Mesodermal cell (in vitro differentiated cells): Measurements from ENCODE around the gene HIGD2B.
"Not testable (repeated sequence)": the region's sequence is repeated elsewhere in the genome, so short reads cannot be mapped to it uniquely, and the experiment has no call there.

ENCODE experiments used
- H3K27ac ChIP-seq: 2 replicates; pipeline ENCODE4 v1.7.0; 2013; ENCODE audit warnings: mild to moderate bottlenecking, low read depth, low read length, moderate library complexity; ENCODE audit not compliant: severe bottlenecking
- H3K36me3 ChIP-seq: 2 replicates; pipeline ENCODE4 v1.7.1; 2013; ENCODE audit warnings: mild to moderate bottlenecking, low read length, moderate library complexity; ENCODE audit not compliant: control insufficient read depth, insufficient read depth
- H3K4me1 ChIP-seq: one replicate; pipeline ENCODE4 v1.7.1; 2013; ENCODE audit warnings: mild to moderate bottlenecking, low read length; ENCODE audit not compliant: insufficient read depth, control insufficient read depth, poor library complexity, severe bottlenecking
- H3K4me3 ChIP-seq: 2 replicates; pipeline ENCODE4 v1.7.0; 2013; ENCODE audit warnings: low read length, control low read depth, mild to moderate bottlenecking; ENCODE audit not compliant: insufficient read depth, poor library complexity, severe bottlenecking; ENCODE audit errors: extremely low read depth
- H3K9me3 ChIP-seq: 2 replicates; pipeline ENCODE4 v1.7.1; 2013; ENCODE audit warnings: mild to moderate bottlenecking, low read length, moderate library complexity; ENCODE audit not compliant: control insufficient read depth
- WGBS, 2 experiments: methylation state at CpG; one replicate each; pipeline ENCODE4 v1.1.5; 2013; ENCODE audit warnings: missing lambda C conversion rate in 2 of 2; ENCODE audit not compliant: insufficient coverage in 2 of 2; 5-methylcytosine and 5-hydroxymethylcytosine counted together

Gene HIGD2B

GRCh38 chr15:72724028-72724427, 38.0 kb upstream of the HIGD2B start:
- no peak overlapping the region for H3K4me3 ChIP-seq
- WGBS, 2 experiments: 89% methylated on average over 1 of the region's 1 CpG; no CpG with 5 or more reads in 1 of the 2 experiments
- H3K27ac ChIP-seq: no peak overlapping the region
- no peaks in the 10 kb centered on the region for H3K4me1 ChIP-seq
- peaks cover 5% of the 10 kb centered on the region for H3K36me3 ChIP-seq
- H3K9me3 ChIP-seq: no peaks in the 10 kb centered on the region

DNA sequence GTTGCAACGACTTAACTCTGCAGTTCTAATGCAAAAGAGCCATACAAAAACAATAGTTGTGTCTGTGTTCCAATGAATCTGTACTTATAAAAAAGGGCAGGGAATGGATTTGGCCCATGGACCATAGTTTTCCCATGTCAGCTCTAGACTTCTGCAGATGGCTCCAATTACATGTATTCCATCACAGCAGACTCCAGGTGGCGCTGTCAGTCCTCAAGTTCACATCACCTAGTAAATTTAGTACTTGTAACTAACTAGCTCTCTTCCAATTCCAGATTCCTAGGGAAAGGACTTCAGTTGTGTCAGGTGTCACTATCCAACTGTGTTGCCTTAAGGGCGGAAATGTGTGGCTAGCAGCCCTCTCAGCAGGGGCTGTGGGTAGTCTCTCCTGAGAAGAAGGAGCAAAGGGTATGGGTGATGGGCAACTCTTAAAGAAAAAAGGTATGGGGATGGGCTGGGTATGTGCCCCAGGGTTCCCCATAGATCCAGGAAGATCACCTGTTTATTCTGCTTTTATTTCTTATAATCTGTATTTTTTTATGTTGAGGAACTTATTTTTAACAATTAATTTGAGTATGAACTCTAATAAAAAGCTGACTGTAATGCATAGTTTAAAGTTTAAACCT, 36.2 kb upstream of the HIGD2B start:
- Histone ChIP-seq H3K4me1 (no peaks in the 10 kb centered on the region), H3K4me3 (no peak overlapping the region), H3K36me3 (peaks cover 10% of the 10 kb centered on the region), H3K9me3 (no peaks in the 10 kb centered on the region), H3K27ac (no peak overlapping the region)
- WGBS, 2 experiments: 0 to 49% methylated on average over 1 to 2 of the region's 3 CpGs

- not testable (repeated sequence) for H3K4me3 ChIP-seq, H3K27ac ChIP-seq, H3K9me3 ChIP-seq, H3K4me1 ChIP-seq
- H3K36me3 ChIP-seq: peaks cover 13% of the 10 kb centered on the region
- 94 to 96% methylated on average over 5 to 6 of the region's 8 CpGs for WGBS, 2 experiments
These were observed 22.7 kb upstream of the HIGD2B start for GRCh38 chr15:72708551-72709303.

GRCh38 chr15:72706266-72706665, 20.3 kb upstream of the HIGD2B start:
- Histone ChIP-seq H3K27ac (no peak overlapping the region), H3K4me1 (no peaks in the 10 kb centered on the region), H3K9me3 (no peaks in the 10 kb centered on the region), H3K36me3 (no peaks in the 10 kb centered on the region), H3K4me3 (no peak overlapping the region)
- 92 to 100% methylated on average over 4 to 6 of the region's 11 CpGs for WGBS, 2 experiments

DNA sequence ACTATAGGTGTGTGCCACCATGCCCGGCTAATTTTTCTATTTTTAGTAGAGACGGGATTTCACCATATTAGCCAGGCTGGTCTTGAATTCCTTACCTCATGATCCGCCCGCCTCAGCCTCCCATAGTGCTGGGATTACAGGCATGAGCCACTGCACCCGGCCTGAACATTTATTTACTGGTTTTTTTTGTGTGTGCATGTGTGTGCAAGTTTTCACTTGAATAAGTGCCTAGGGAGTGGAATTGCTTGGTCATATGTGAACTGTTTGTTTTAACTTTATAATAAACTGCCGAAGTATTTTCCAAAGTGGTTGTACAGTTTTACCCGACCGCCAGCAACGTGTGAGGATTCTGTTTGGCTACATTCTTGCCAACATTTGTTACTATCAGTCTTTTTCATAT, 14.1 kb upstream of the HIGD2B start:
- no peak overlapping the region for H3K27ac ChIP-seq
- no peaks in the 10 kb centered on the region for H3K36me3 ChIP-seq
- WGBS, 2 experiments: 87 to 96% methylated on average over 4 to 5 of the region's 9 CpGs
- no peaks in the 10 kb centered on the region for H3K4me1 ChIP-seq
- no peak overlapping the region for H3K4me3 ChIP-seq
- no peaks in the 10 kb centered on the region for H3K9me3 ChIP-seq

DNA sequence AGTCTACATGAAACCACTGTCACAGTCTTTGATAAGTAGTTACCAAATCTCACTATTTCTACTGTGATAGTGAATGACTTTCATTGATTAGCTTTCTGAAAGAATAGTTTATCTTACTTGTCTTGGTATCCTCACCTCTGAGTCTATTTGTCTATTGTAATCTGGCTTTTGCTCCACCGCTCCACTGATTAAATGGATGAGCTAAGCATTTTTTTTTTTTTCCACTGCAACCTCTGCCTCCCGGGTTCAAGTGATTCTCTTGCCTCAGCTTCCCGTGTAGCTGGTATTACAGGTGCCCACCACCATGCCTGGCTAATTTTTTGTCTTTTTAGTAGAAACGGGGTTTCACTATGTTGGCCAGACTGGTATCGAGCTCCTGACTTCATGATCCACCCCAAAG, 13.0 kb upstream of the HIGD2B start:
- 85 to 96% methylated on average over 3 of the region's 5 CpGs for WGBS, 2 experiments

DNA sequence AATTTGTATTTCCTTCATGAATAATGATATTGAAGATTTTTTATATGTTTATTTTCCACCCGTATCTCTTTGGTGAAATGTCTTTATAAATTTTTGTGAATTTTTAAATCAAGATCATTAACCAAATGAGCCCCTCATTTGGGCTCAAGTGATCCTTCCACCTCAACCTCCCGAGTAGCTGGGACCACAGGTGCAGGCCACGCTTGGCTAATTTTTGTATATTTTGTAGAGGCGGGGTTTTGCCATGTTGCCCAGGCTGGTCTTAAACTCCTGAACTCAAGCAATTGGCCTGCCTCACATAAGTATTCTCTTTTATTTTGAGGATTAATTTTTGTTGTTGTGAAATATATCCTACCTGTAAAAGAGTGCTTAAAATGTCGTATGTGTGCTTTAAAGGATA, 5.0 kb upstream of the HIGD2B start:
- Histone ChIP-seq H3K9me3 (no peaks in the 10 kb centered on the region), H3K27ac (no peak overlapping the region), H3K4me1 (no peaks in the 10 kb centered on the region), H3K4me3 (no peak overlapping the region), H3K36me3 (no peaks in the 10 kb centered on the region)
- 100% methylated on average over 2 of the region's 5 CpGs; no CpG with 5 or more reads in 1 of the 2 experiments for WGBS, 2 experiments

More for the DNA sequence above, 13.0 kb upstream of the HIGD2B start:
- Histone ChIP-seq H3K4me1 (no peaks in the 10 kb centered on the region), H3K9me3 (no peaks in the 10 kb centered on the region), H3K36me3 (no peaks in the 10 kb centered on the region), H3K27ac (no peak overlapping the region), H3K4me3 (no peak overlapping the region)

- 91% methylated on average over 4 of the region's 5 CpGs; no CpG with 5 or more reads in 1 of the 2 experiments for WGBS, 2 experiments
- Histone ChIP-seq H3K27ac (no peak overlapping the region), H3K36me3 (no peaks in the 10 kb centered on the region), H3K4me1 (no peaks in the 10 kb centered on the region), H3K4me3 (no peak overlapping the region), H3K9me3 (no peaks in the 10 kb centered on the region)
These were observed 2.7 kb upstream of the HIGD2B start for GRCh38 chr15:72688697-72689096.

DNA sequence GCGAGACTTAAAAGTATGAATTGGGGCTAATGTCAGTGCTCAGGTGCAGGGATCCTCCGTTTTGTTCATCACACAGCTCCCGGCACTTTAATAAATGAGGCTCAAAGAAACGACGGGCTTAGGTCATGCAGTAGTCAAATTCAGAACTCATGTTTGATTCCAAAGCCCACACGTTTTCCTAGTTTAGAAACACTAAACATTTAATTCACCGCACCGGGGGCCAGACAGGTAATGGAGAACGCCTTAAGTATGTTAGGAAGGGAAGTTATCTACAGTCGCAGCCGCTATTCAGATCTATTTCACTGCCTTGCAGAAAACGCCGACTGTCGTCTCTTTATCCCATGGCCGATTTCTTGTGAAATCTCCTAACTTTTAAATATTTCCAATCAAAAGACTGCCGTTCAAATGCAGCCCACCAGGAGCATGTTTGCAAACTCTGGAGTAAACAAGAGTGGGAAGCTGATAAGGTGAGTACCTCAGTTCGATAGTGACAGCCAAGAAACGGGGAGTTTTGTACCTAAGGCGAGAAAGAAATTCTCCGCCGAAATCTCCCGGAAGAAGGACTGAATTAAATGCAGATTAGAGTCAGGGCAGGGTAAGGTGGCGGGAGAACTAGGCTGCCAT, 569 bp downstream of the HIGD2B start:
- WGBS, 2 experiments: 41 to 49% methylated on average over 17 of the region's 23 CpGs
- peak overlapping the region; percentile 77 for H3K4me3 ChIP-seq
- H3K27ac ChIP-seq: peak overlapping the region; percentile 95
- no peaks in the 10 kb centered on the region for H3K4me1 ChIP-seq
- no peaks in the 10 kb centered on the region for H3K36me3 ChIP-seq
- H3K9me3 ChIP-seq: no peaks in the 10 kb centered on the region

DNA sequence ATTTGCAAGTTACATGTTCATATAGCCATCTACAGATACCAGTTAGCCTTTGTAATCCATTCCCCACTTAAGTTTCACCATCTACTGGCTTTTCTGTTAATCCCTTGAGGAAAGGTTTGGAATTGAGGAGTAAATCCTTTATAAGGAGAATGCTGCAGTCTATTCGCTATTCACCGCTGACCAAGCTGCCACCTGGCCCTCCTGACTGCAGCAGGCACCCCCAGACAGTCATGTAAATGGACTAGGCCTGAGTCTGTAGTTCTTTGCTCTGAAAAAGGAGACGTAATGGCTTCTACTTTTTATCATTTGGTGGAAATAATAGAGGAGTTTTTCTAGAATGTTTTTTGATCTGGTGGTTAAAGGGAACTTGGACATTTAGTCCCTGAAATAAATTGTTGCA, 3.2 kb downstream of the HIGD2B start:
- WGBS, 2 experiments: 85 to 95% methylated on average over 2 to 3 of the region's 3 CpGs
- H3K4me1 ChIP-seq: no peaks in the 10 kb centered on the region
- no peaks in the 10 kb centered on the region for H3K9me3 ChIP-seq
- H3K4me3 ChIP-seq: no peak overlapping the region
- H3K36me3 ChIP-seq: no peaks in the 10 kb centered on the region
- no peak overlapping the region for H3K27ac ChIP-seq

DNA sequence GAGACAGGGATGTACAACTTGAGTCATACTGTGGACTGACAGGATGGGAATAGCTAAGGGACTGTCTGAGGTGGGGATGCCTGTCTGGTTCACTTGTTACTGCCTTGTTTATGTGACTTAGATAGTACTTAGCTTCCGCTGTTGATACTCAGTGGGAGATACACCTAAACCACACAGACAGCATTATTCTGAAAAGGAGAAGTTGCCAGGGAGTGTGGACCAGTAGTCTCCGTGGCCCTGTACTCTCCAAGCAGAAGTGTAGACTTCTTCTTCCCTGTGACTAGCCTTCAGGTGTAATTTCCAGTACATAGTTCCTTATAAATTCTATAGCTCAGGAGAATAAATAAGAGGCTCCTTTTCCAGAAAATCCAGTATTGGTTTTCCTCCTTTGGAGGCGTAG, 5.1 kb downstream of the HIGD2B start:
- no peaks in the 10 kb centered on the region for H3K4me1 ChIP-seq
- no peak overlapping the region for H3K27ac ChIP-seq
- no peak overlapping the region for H3K4me3 ChIP-seq
- H3K9me3 ChIP-seq: no peaks in the 10 kb centered on the region
- no peaks in the 10 kb centered on the region for H3K36me3 ChIP-seq
- 83 to 100% methylated on average over 1 to 2 of the region's 3 CpGs for WGBS, 2 experiments
